ENCODE data around the gene POSTN.
A peak's percentile ranks its signal among the peaks of the same experiment; 100 is the strongest.

Gene POSTN

GRCh38 chr13:37546087-37546486 lies 52.5 kb downstream of the POSTN start:
- no peak for TF ChIP-seq CTCF (IDR thresholded peaks at IDR 0.05; ENCODE audit: low read depth, low read length)
- no peak overlapping the region for H3K4me3 ChIP-seq (ENCODE audit: low read depth, low read length)
- in situ Hi-C loops (cut with HindIII; ENCODE audit: low sequenced_read_pairs) = no loop called here
- DNase-seq (ENCODE audit: low read depth, low spot score) = no peak

- no peak overlapping the region for H3K4me3 ChIP-seq (ENCODE audit: low read depth, low read length)
- in situ Hi-C loops (cut with HindIII; ENCODE audit: low sequenced_read_pairs) = no loop called here
- no peak for DNase-seq (ENCODE audit: low read depth, low spot score)
- TF ChIP-seq CTCF (IDR thresholded peaks at IDR 0.05; ENCODE audit: low read depth, low read length) = no peak
Measured at GRCh38 chr13:37544995-37545394, 53.6 kb downstream of the POSTN start.

- H3K4me3 ChIP-seq (ENCODE audit: low read depth, low read length) = no peak overlapping the region
- no peak for TF ChIP-seq CTCF (IDR thresholded peaks at IDR 0.05; ENCODE audit: low read depth, low read length)
- in situ Hi-C loops (cut with HindIII; ENCODE audit: low sequenced_read_pairs) = no loop called here
- DNase-seq (ENCODE audit: low read depth, low spot score) = peak; percentile 63
Measured at GRCh38 chr13:37539976-37540605, 58.5 kb downstream of the POSTN start.

GRCh38 chr13:37539170-37539569 lies 59.4 kb downstream of the POSTN start:
- no peak for TF ChIP-seq CTCF (IDR thresholded peaks at IDR 0.05; ENCODE audit: low read depth, low read length)
- H3K4me3 ChIP-seq (ENCODE audit: low read depth, low read length) = no peak overlapping the region
- in situ Hi-C loops (cut with HindIII; ENCODE audit: low sequenced_read_pairs) = no loop called here
- DNase-seq (ENCODE audit: low read depth, low spot score) = no peak

GRCh38 chr13:37535501-37535900 lies 63.1 kb downstream of the POSTN start:
- in situ Hi-C loops (cut with HindIII; ENCODE audit: low sequenced_read_pairs) = no loop called here
- no peak for DNase-seq (ENCODE audit: low read depth, low spot score)
- TF ChIP-seq CTCF (IDR thresholded peaks at IDR 0.05; ENCODE audit: low read depth, low read length) = no peak
- no peak overlapping the region for H3K4me3 ChIP-seq (ENCODE audit: low read depth, low read length)

- DNase-seq (ENCODE audit: low read depth, low spot score) = peak; percentile 5
- in situ Hi-C loops (cut with HindIII; ENCODE audit: low sequenced_read_pairs) = no loop called here
- no peak overlapping the region for H3K4me3 ChIP-seq (ENCODE audit: low read depth, low read length)
- TF ChIP-seq CTCF (IDR thresholded peaks at IDR 0.05; ENCODE audit: low read depth, low read length) = no peak
Measured at GRCh38 chr13:37534676-37535075, 63.9 kb downstream of the POSTN start.

Measured in astrocyte of the spinal cord (primary cell).